GM20000 (cell line): ENCODE measurements around the gene TINAGL1.

ENCODE experiments used
- DNase-seq: peaks from one replicate; pipeline ENCODE4 v3.0.0; 2012; ENCODE audit warnings: low spot score
- TF ChIP-seq, protein P1 (sequence below): IDR thresholded peaks from 2 replicates; pipeline ENCODE4 v1.5.1; 2012; ENCODE audit warnings: mild to moderate bottlenecking, control low read depth; ENCODE audit errors: extremely low read depth, missing control alignments

Gene TINAGL1

DNA sequence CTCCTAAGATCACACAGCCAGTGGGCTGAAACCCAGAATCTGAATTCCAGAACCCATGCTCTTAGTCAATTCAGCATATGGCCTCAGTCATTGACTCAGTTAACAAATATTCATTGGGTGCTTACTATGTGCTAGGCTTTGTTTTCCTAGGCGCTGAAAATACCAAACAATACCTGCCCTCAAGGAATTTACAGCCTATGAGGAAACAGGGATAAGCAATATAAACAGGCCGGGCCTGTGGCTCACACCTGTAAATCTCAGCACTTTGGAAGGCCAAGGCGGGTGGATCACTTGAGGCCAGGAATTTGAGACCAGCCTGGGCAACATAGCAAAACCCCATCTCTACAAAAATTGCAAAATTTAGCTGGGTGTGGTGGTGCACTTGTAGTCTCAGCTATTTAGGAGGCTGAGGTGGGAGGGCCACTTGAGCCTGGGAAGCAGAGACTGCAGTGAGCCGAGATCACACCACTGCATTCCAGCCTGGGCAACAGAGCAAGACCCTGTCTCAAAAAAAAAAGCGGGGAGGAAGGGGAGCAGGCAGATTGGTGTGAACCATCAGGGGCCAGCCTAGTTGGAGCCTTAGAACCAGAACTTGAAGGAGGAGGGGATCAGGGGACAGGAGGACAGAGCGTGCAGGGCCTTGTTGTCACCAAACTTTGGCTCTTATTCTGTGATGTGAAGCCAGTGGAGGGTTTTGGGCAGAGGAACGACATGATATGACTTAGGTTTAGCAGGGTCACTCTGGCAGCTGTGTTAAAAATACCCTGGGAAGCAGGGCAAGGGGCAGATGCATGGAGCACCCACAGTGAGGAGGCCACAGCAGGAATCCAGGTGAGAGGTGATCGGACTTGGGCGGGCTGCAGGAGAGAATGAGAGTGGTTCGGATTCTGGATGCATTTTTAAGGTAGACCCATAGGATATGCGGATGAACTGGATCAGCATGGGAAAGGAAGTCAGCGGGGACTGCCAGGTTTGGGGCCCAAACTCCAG is 5.8 kb downstream of the TINAGL1 start:
- TF ChIP-seq, protein P1, sequence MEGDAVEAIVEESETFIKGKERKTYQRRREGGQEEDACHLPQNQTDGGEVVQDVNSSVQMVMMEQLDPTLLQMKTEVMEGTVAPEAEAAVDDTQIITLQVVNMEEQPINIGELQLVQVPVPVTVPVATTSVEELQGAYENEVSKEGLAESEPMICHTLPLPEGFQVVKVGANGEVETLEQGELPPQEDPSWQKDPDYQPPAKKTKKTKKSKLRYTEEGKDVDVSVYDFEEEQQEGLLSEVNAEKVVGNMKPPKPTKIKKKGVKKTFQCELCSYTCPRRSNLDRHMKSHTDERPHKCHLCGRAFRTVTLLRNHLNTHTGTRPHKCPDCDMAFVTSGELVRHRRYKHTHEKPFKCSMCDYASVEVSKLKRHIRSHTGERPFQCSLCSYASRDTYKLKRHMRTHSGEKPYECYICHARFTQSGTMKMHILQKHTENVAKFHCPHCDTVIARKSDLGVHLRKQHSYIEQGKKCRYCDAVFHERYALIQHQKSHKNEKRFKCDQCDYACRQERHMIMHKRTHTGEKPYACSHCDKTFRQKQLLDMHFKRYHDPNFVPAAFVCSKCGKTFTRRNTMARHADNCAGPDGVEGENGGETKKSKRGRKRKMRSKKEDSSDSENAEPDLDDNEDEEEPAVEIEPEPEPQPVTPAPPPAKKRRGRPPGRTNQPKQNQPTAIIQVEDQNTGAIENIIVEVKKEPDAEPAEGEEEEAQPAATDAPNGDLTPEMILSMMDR, result no peak
- DNase-seq, result no peak

DNA sequence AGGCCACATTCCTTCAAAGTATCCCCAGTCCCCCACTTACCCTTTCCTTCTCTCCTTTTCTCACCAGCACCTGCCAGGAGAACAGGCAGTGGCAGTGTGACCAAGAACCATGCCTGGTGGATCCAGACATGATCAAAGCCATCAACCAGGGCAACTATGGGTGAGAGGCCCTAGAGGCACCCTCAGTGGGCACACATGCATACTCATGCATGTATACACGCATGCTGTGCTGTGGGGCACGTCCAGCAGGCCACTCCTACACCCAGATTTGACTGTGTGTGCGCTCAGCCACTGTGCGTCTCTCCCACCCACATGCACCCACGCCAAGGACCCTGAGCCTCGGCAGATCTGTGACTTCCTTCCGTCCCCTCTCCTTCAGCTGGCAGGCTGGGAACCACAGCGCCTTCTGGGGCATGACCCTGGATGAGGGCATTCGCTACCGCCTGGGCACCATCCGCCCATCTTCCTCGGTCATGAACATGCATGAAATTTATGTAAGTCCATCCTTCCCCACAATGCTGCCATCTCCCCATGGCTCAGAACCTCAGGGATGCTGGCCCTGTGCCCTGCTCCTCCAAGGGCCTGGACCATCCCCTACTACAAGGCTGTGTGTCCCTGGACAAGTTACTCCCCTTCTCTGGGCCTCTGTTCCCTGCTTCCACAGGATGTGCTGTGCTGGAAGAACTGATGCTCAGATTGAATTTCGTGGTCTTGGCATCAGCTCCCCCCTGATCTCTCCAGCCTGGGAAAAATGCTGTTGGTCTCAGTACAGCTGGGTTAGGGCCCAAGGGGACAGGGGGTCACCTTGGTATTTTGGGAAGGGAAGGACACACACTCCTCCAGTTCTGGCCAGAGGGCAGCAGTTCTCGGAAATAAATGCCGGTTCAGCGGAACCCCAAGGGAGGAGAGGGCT is 7.0 kb downstream of the TINAGL1 start:
- DNase-seq, result no peak
- TF ChIP-seq, protein P1, result no peak

DNA sequence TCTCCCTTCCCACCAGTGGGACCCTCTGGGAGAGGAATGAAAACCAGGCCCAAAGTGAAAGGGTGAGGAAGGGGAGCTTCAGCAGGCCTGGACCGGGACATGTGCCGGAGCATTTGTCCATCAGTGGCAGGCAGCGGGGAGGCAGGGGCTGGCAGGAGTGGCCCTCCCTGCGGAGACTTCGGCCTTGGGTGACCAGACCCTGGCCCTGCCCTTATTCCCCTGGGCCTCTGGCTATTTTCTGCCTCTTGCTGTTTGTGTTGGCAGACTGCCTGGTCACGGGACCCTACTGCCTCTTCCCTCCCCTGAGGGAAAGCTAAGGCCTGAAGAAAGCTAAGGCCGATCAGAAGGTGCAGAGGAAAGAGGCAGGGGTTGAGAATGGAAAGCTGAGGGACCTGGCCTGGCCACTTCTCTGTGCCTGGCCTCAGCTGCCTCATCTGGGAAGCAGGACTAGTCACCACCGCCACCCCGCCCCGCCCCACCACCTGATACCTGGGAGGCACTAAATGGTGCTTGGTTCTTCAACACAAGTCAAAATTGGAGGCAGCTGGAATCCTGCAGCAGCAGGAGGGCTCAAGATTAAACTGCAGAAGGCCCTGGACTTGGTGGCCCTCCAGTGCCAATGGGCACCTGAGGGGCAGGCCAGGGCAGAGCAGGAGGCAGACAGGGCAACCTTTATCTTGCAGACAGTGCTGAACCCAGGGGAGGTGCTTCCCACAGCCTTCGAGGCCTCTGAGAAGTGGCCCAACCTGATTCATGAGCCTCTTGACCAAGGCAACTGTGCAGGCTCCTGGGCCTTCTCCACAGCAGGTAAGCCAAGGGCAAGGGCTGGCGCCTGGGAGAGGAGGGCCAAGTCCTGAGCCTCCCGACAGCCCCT is 7.9 kb downstream of the TINAGL1 start:
- DNase-seq, result no peak

DNA sequence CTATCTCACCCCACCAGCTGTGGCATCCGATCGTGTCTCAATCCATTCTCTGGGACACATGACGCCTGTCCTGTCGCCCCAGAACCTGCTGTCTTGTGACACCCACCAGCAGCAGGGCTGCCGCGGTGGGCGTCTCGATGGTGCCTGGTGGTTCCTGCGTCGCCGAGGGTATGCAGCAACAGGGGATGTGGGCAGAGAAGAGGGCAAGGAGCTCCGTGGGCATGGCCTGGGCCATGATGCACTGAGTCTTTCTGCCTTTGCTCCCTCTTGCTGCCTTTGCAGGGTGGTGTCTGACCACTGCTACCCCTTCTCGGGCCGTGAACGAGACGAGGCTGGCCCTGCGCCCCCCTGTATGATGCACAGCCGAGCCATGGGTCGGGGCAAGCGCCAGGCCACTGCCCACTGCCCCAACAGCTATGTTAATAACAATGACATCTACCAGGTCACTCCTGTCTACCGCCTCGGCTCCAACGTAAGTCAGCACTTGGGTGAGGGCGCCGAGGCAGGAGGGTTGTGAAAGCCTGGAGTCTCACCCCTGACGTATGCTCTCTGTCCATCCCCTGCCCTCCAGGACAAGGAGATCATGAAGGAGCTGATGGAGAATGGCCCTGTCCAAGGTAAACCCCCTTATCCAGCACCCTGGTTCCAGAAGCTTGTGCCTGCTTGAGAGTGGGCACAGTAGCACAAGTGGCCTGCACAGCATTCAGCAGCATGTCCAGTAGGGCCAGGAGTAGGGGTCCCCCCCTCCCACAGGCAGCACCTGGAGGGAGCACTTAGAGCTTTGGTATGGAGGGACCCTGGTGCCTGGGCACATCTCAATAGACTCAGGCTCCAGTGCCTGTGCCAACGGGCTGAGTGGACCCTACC is 8.8 kb downstream of the TINAGL1 start:
- TF ChIP-seq, protein P1, result no peak
- no peak for DNase-seq

More for the DNA sequence above, 7.9 kb downstream of the TINAGL1 start:
- TF ChIP-seq, protein P1, result no peak

DNA sequence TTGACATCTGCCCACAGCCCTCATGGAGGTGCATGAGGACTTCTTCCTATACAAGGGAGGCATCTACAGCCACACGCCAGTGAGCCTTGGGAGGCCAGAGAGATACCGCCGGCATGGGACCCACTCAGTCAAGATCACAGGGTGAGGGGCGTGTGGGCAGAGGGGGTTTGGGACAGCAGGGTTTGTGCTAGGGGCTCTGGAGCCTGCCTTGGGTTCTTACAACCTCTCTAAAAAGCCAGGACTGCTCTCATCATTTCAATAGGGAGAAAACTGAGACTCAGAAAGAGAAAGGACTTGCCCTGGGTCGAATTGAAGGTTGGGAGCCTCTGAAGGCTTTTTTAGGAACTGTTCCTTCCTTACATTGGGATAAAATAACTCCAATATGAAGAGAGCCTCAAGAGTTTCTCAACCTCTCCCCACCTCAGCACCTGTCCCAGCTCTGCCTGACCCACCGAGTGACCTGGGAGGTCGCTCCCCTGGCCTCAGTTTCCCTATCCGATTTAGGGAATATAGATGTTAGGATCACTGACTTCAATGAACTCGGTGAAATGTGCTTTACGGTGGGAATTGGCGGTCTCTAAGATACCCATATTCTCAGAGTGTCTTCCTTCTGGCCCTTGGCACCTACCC is 9.5 kb downstream of the TINAGL1 start:
- peak; percentile 24 for DNase-seq
- TF ChIP-seq, protein P1, result no peak
